NCI-H345 (cell line): ENCODE results near the gene PPM1H.
"Not testable (repeated sequence)": the region's sequence is repeated elsewhere in the genome, so short reads cannot be mapped to it uniquely, and the experiment has no call there.

Source experiments
- DNase-seq: peaks from one replicate; lab custom pipeline; 2025; lab: John Stamatoyannopoulos, UW

Gene PPM1H

GRCh38 chr12:62834971-62835547, 99.9 kb downstream of the PPM1H start:
- DNase-seq: no peak

DNA sequence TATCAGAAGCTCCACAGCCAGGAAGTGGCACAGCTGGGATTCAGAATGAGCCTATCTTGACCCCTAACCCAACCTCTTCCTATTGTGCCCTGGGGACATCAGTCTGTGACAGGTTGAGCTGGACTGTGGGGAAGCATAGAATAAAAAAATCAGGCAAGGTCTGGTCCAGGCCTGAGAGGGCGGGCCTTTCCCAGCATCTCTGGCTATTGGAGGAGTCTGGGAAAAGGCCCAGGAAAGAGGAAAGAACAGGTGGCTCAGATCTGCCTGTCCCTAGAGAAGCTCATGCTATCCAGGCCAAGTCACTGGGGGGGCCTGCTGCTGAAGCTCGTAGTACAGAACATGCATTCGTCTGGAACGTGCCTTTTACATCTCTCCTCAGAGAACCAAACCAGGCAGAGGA, 100.5 kb downstream of the PPM1H start:
- no peak for DNase-seq

- DNase-seq: no peak
Measured at GRCh38 chr12:62833634-62834033, 101.3 kb downstream of the PPM1H start.

- no peak for DNase-seq
Measured at GRCh38 chr12:62832558-62832957, 102.4 kb downstream of the PPM1H start.

GRCh38 chr12:62832027-62832426, 102.9 kb downstream of the PPM1H start:
- DNase-seq: no peak

GRCh38 chr12:62827855-62828254, 107.1 kb downstream of the PPM1H start:
- no peak for DNase-seq

GRCh38 chr12:62827042-62827441, 107.9 kb downstream of the PPM1H start:
- no peak for DNase-seq

GRCh38 chr12:62817556-62818271, 117.2 kb downstream of the PPM1H start:
- DNase-seq: no peak

- no peak for DNase-seq
Measured at GRCh38 chr12:62814243-62814642, 120.7 kb downstream of the PPM1H start.

GRCh38 chr12:62813031-62813829, 121.7 kb downstream of the PPM1H start:
- no peak for DNase-seq

DNA sequence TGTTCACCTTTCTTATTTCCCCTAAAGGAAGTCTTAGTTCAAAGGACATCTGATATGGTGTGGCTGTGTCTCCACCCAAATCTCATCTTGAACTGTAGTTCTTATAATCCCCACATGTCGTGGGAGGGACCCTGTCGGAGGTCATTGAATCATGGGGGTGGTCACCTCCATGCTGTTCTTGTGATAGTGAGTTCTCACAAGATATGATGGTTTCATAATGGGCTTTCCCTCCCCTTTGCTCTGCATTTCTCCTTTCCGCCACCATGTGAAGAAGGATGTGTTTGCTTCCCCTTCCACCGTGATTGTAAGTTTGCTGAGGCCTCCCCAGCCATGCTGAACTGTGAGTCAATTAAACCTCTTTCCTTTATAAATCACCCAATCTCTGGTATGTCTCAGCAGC, 123.5 kb downstream of the PPM1H start:
- DNase-seq: not testable (repeated sequence)

DNA sequence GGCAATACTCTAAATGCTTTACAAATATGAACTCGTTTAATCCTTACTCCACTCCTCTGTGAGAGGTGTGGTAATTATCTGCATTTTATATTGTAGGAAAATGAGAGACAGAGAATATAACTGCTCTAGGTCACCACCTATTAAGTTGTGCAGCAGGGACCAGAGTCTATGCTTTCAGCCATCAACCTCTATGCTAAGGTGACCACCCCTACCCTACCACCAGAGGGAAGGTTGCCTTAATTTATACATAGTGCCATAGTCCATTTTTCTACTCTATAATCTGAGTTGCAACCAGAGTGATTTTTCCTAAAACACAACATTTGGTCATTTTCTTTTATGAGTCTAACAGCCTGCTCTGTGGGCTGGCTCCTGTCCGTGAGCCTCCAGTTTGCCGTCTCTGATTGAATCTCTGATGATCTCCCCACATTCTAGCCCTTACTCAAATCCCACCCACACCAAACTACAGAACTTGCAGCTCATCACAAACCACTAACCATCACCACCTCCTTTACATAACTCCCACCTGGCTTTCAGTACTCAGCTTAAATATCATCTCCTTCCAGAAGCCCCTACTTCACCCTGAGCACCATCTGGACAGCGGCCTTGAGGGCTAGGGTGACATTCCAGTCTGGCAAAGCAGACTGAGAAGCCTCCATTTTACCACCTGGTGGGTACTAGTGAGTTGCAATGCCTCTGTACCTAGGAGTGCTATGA, 126.6 kb downstream of the PPM1H start:
- DNase-seq: no peak

GRCh38 chr12:62806893-62807292, 128.1 kb downstream of the PPM1H start:
- no peak for DNase-seq

- no peak for DNase-seq
Measured at GRCh38 chr12:62806244-62806836, 128.6 kb downstream of the PPM1H start.

GRCh38 chr12:62805517-62805916, 129.4 kb downstream of the PPM1H start:
- no peak for DNase-seq

- peak; percentile 22 for DNase-seq
Measured at GRCh38 chr12:62803756-62804155, 131.2 kb downstream of the PPM1H start.

GRCh38 chr12:62802984-62803383, 132.0 kb downstream of the PPM1H start:
- DNase-seq: no peak

DNA sequence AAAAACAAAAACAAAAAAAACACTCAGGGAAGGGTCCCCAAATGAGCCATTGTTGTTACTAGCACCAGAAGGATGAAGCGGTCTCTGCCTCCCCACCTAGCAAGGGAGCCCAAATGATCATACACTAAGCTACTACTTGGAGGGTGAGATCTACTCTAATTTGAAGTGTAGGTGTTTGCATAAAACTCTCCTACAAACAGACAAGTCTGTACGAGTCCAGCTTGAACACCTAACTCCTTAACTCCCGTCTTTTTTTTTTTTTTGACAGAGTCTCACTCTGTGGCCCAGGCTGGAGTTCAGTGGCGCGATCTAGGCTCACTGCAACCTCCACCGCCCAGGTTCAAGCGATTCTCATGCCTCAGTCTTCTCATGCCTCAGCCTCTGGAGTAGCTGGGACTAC, 132.6 kb downstream of the PPM1H start:
- no peak for DNase-seq

GRCh38 chr12:62801796-62802195, 133.2 kb downstream of the PPM1H start:
- no peak for DNase-seq

- no peak for DNase-seq
Measured at GRCh38 chr12:62800707-62801400, 134.1 kb downstream of the PPM1H start.

- no peak for DNase-seq
Measured at GRCh38 chr12:62799766-62800406, 135.1 kb downstream of the PPM1H start.
